ENCODE data around the gene SMG7. TPM values are rescaled to one million over a fixed set of nuclear protein-coding genes. Genes with fewer than 3 reads are reported as not detected.

The SMG7 gene
- polyA plus RNA-seq, 2 of the 4 experiments (the other 2 are of a cell fraction) = 27.2 to 51.3 TPM

- H3K4me2 ChIP-seq = no peak overlapping the region
- POLR2A ChIA-PET = interaction anchor here (1.2 kb wide), 1 partner anchor 15 kb away, joined by 3 read pairs; no protein-coding TSS in a partner anchor
- H3K4me1 ChIP-seq = peaks cover 7% of the 10 kb centered on the region; the same call in 1 of the 3 replicates
- no peak for ATAC-seq
- DNase-seq (ENCODE audit: low read depth in 1 of 2, low spot score in 1 of 2) = no peak
- CTCF ChIA-PET = interaction anchor here (1.0 to 1.4 kb wide), 3 partner anchors 11 to 60 kb away, joined by 3 to 5 read pairs (median 4); no protein-coding TSS in a partner anchor
- TF ChIP-seq ELK1 (IDR thresholded peaks at IDR 0.05; ENCODE audit: low read depth, low read length) = no peak
- TF ChIP-seq EHF (CRISPR knock-in tag; IDR thresholded peaks at IDR 0.05) = no peak
- no peak for TF ChIP-seq TP53 (CRISPR knock-in tag; IDR thresholded peaks at IDR 0.05)
- H3K9me3 ChIP-seq = no peaks in the 10 kb centered on the region
- H3K4me3 ChIP-seq = no peak overlapping the region
- H3K27ac ChIP-seq = no peak overlapping the region
- FAIRE-seq = no peak
- WGBS (ENCODE audit: missing lambda C conversion rate) = 63% methylated on average over 2 of the region's 2 CpGs
These were observed 90.4 kb downstream of the SMG7 start for GRCh38 chr1:183562701-183563100.

GRCh38 chr1:183565261-183565660, 93.0 kb downstream of the SMG7 start:
- TF ChIP-seq RNF2 (IDR thresholded peaks at IDR 0.05; ENCODE audit: borderline replicate concordance, low read depth) = no peak
- ATAC-seq = no peak
- Histone ChIP-seq H3K27ac (no peak overlapping the region), H3K4me1 (peaks cover 23% of the 10 kb centered on the region), H3K4me3 (no peak overlapping the region), H3K4me2 (no peak overlapping the region), H3K9me3 (no peaks in the 10 kb centered on the region)
- DNase-seq (ENCODE audit: low read depth in 1 of 2, low spot score in 1 of 2) = no peak
- ChIA-PET POLR2A (no interaction called here), CTCF (interaction anchor here (0.8 to 0.9 kb wide), 2 partner anchors 13 to 16 kb away, joined by 3 read pairs; no protein-coding TSS in a partner anchor)
- no peak for FAIRE-seq
- 61% methylated on average over 4 of the region's 4 CpGs for WGBS (ENCODE audit: missing lambda C conversion rate)

GRCh38 chr1:183566026-183566425, 93.7 kb downstream of the SMG7 start:
- no peak for DNase-seq (ENCODE audit: low read depth in 1 of 2, low spot score in 1 of 2)
- no peak for ATAC-seq
- Histone ChIP-seq H3K27ac (no peak overlapping the region), H3K4me1 (peaks cover 23% of the 10 kb centered on the region), H3K4me2 (no peak overlapping the region), H3K4me3 (no peak overlapping the region), H3K9me3 (no peaks in the 10 kb centered on the region)
- TF ChIP-seq REST (IDR thresholded peaks at IDR 0.05) = no peak
- no peak for TF ChIP-seq JUN (IDR thresholded peaks at IDR 0.05)
- TF ChIP-seq NFE2L2 (conservative IDR thresholded peaks at IDR 0.05; ENCODE audit: low read length) = no peak
- no peak for TF ChIP-seq FOSL2 (IDR thresholded peaks at IDR 0.05)
- no peak for TF ChIP-seq FOSL2 (CRISPR knock-in tag; IDR thresholded peaks at IDR 0.05)
- no peak for TF ChIP-seq EHMT2 (IDR thresholded peaks at IDR 0.05; ENCODE audit: low read depth)
- TF ChIP-seq SMC3 (IDR thresholded peaks at IDR 0.05) = no peak
- no peak for TF ChIP-seq BHLHE40 (IDR thresholded peaks at IDR 0.05; ENCODE audit: low read depth, low read length)
- no peak for TF ChIP-seq HEYL (CRISPR knock-in tag; IDR thresholded peaks at IDR 0.05)
- TF ChIP-seq NPAS2 (CRISPR knock-in tag; IDR thresholded peaks at IDR 0.05; ENCODE audit: borderline replicate concordance) = no peak
- TF ChIP-seq GATA3 (IDR thresholded peaks at IDR 0.05; ENCODE audit: borderline replicate concordance) = no peak
- TF ChIP-seq USF2 (IDR thresholded peaks at IDR 0.05) = no peak
- no peak for TF ChIP-seq POLR2A (IDR thresholded peaks at IDR 0.05; ENCODE audit: low read length)
- TF ChIP-seq ELK1 (IDR thresholded peaks at IDR 0.05; ENCODE audit: low read depth, low read length) = no peak
- no peak for TF ChIP-seq TFCP2L1 (CRISPR knock-in tag; IDR thresholded peaks at IDR 0.05)
- FAIRE-seq = no peak
- WGBS (ENCODE audit: missing lambda C conversion rate) = 93% methylated on average over 2 of the region's 2 CpGs
- POLR2A ChIA-PET = no interaction called here
- CTCF ChIA-PET = interaction anchor here (0.9 kb wide), 1 partner anchor 12 kb away, joined by 3 read pairs; no protein-coding TSS in a partner anchor
